Muscle layer of colon (tissue), 2 donors: Measurements from ENCODE around the gene DHRSX.
"Not testable (repeated sequence)": the region's sequence is repeated elsewhere in the genome, so short reads cannot be mapped to it uniquely, and the experiment has no call there.

ENCODE experiments used
- H3K27ac ChIP-seq: one replicate; pipeline ENCODE4 v1.7.0; 2013; ENCODE audit warnings: low read depth, mild to moderate bottlenecking, low read length, moderate library complexity
- H3K27me3 ChIP-seq, 2 donors: one replicate each; pipeline ENCODE4 v1.7.0; 2013; ENCODE audit warnings: low read length in 2 of 2, mild to moderate bottlenecking in 2 of 2; ENCODE audit not compliant: insufficient read depth in 2 of 2, control insufficient read depth in 1 of 2
- H3K36me3 ChIP-seq: one replicate; pipeline ENCODE4 v1.7.0; 2013; ENCODE audit warnings: mild to moderate bottlenecking, low read length; ENCODE audit not compliant: insufficient read depth
- H3K4me1 ChIP-seq: one replicate; pipeline ENCODE4 v1.7.0; 2013; ENCODE audit warnings: mild to moderate bottlenecking, low read length; ENCODE audit not compliant: insufficient read depth
- H3K4me3 ChIP-seq, 2 donors: one replicate each; pipeline ENCODE4 v1.7.0; 2013; ENCODE audit warnings: low read length in 2 of 2, low read depth in 1 of 2, mild to moderate bottlenecking in 1 of 2, moderate library complexity in 1 of 2
- H3K9ac ChIP-seq: one replicate; pipeline ENCODE4 v1.7.0; 2013; ENCODE audit warnings: low read length
- H3K9me3 ChIP-seq: one replicate; pipeline ENCODE4 v1.7.0; 2013; ENCODE audit warnings: mild to moderate bottlenecking, low read length
- donor health status: abdominal sarcoma.
- donor health status: Adenocarcinoma of cecum.

Gene DHRSX

GRCh38 chrX:2517055-2517454 is 16.3 kb upstream of the DHRSX start:
- no peak overlapping the region for H3K27ac ChIP-seq
- no peaks in the 10 kb centered on the region for H3K36me3 ChIP-seq
- no peak overlapping the region for H3K9ac ChIP-seq
- H3K4me1 ChIP-seq: no peaks in the 10 kb centered on the region
- H3K9me3 ChIP-seq: no peaks in the 10 kb centered on the region
- H3K27me3 ChIP-seq: no peaks in the 10 kb centered on the region
- no peak overlapping the region for H3K4me3 ChIP-seq

DNA sequence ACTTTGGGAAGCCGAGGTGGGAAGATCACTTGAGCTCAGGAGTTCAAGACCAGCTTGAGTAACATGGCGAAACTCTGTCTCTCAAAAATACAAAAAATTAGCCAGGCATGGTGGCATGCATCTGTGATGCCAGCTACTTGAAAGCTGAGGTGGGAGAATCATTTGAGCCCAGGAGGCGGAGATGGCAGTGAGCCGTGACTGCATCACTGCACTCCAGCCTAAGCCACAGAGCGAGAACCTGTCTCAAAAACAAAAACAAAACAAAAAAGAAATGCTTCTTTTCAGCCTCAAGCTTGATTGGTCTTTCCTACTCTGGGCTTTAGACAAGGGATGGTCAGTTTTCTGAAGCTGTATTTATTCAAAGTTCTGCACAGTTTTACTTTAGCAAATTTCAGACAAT is 15.8 kb upstream of the DHRSX start:
- H3K4me1 ChIP-seq: no peaks in the 10 kb centered on the region
- no peak overlapping the region for H3K4me3 ChIP-seq
- H3K27ac ChIP-seq: no peak overlapping the region
- H3K9me3 ChIP-seq: no peaks in the 10 kb centered on the region
- no peaks in the 10 kb centered on the region for H3K27me3 ChIP-seq
- no peak overlapping the region for H3K9ac ChIP-seq
- no peaks in the 10 kb centered on the region for H3K36me3 ChIP-seq

- Histone ChIP-seq H3K4me1 (no peaks in the 10 kb centered on the region), H3K27me3 (no peaks in the 10 kb centered on the region), H3K9ac (no peak overlapping the region), H3K27ac (no peak overlapping the region), H3K9me3 (no peaks in the 10 kb centered on the region), H3K36me3 (no peaks in the 10 kb centered on the region), H3K4me3 (no peak overlapping the region)
Measured at GRCh38 chrX:2514131-2514530, 13.4 kb upstream of the DHRSX start.

DNA sequence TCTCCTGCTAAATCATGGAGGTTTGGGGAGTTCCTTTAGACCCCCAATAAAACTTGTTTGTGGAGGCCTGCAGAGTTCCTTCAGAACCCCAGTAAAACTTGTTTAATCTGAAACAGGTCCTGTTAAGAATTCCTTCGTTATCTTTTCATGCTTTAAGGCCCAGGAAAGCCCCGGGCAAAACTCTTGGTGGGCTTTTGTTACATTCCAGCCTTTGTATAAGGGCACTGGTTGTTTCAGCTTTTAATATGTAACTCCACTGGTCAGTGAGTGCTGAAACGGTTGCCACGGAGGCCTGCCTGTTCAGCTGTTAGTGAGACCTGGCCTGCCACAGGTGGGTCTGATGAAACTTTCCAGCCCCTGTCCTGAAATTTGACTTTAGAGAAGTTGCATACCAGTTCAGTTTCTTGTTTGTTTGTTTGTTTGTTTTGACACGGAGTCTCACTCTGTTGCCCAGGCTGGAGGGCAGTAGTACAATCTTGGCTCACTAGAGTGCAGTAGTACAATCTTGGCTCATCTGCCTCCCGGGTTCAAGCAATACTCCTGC is 12.4 kb upstream of the DHRSX start:
- Histone ChIP-seq H3K9me3 (no peaks in the 10 kb centered on the region), H3K36me3 (no peaks in the 10 kb centered on the region), H3K4me1 (no peaks in the 10 kb centered on the region), H3K9ac (no peak overlapping the region), H3K27ac (no peak overlapping the region), H3K27me3 (no peaks in the 10 kb centered on the region), H3K4me3 (no peak overlapping the region)

GRCh38 chrX:2512501-2512900 is 11.7 kb upstream of the DHRSX start:
- no peaks in the 10 kb centered on the region for H3K4me1 ChIP-seq

DNA sequence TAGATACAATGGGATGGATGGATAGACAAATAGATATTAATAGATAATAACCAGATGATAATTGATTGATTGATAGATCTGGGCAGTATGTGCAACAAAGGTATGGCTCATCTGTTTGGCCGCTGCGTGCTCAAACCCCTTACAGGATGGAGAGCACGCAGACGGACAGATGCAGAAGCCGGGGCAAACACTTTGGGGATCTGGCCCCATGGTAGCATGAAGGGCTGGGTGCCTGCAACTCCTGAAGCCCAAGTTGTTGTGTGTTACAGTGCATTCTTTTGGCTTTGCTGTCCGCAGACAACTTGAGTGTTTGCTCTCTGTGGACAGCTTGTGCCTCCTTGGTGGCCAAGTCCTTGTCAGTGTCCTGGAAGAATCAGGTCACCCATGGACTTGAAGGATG is 10.6 kb upstream of the DHRSX start:
- no peaks in the 10 kb centered on the region for H3K36me3 ChIP-seq
- H3K4me1 ChIP-seq: no peaks in the 10 kb centered on the region
- H3K27ac ChIP-seq: no peak overlapping the region
- H3K9me3 ChIP-seq: no peaks in the 10 kb centered on the region
- H3K9ac ChIP-seq: no peak overlapping the region
- H3K27me3 ChIP-seq: no peaks in the 10 kb centered on the region
- no peak overlapping the region for H3K4me3 ChIP-seq

More at GRCh38 chrX:2512501-2512900, 11.7 kb upstream of the DHRSX start:
- Histone ChIP-seq H3K27me3 (no peaks in the 10 kb centered on the region), H3K9me3 (no peaks in the 10 kb centered on the region), H3K9ac (no peak overlapping the region), H3K36me3 (no peaks in the 10 kb centered on the region), H3K4me3 (no peak overlapping the region), H3K27ac (no peak overlapping the region)

DNA sequence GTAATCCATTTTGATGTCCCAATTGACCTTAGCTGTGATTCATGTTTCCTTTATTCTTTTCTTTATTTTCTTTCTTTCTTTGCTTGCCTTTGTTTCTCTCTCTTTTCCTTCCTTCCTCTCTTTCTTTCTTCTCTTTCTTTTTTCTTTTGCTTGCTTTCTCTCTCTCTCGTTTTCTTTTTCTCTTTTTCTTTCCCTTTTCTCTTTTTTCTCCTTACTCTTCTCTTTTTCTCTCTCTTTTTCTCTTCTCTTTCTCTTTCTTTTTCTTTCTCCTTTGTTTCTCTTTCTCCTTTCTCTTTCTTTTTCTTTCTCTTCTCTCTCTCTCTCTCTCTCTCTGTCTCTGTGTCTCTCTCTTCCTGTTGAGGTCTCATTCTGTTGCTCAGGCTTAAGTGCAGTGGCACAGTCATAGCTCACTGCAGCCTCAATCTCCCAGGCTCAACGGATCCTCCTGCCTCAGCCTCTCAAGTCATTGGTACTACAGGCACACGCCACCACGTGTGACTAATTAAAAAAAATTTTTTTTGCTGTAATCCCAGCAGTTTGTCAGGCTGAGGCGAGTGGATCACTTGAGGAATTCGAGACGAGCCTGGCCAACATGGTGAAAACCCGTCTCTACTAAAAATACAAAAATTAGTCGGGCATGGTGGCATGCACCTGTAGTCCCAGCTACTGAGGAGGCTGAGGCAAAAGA is 8.0 kb upstream of the DHRSX start:
- no peak overlapping the region for H3K4me3 ChIP-seq
- H3K27me3 ChIP-seq: no peaks in the 10 kb centered on the region
- no peaks in the 10 kb centered on the region for H3K4me1 ChIP-seq
- H3K9ac ChIP-seq: no peak overlapping the region
- no peak overlapping the region for H3K27ac ChIP-seq
- H3K36me3 ChIP-seq: no peaks in the 10 kb centered on the region
- H3K9me3 ChIP-seq: no peaks in the 10 kb centered on the region

DNA sequence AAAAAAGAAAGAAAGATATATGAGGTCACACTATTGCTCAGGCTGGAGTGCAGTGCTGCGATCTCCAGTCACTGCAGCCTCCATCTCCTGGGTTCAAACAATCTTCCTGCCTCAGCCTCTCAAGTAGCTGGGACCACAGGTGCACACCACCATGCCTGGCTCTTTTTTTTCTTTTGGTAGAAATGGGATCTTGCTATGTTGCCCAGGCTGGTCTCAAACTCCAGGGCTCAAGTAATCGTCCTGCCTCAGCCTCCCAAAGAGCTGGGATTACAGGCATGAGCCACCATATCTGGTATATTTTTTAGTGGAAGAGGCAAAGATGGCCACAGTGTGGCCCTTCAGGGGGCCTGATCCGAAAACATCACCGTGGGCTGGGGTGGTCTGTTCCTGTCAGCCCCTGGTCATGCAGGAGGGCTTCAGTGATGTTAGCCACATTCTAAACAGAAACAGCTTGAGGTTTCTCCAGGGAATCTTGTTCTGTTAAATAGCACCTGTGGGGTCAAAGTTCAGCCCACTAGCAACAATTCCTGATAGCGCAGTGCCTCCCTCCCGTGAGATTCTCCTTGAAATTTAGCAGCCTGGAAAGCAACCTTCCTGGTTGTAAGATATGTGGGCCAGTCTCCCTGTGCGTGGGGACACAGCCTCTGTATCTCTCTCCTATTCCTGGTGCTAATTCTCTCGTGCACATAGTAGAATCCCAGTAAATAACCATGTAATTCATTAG is 7.3 kb upstream of the DHRSX start:
- Histone ChIP-seq H3K9me3 (no peaks in the 10 kb centered on the region), H3K27ac (no peak overlapping the region), H3K4me3 (no peak overlapping the region), H3K36me3 (no peaks in the 10 kb centered on the region), H3K4me1 (no peaks in the 10 kb centered on the region), H3K27me3 (no peaks in the 10 kb centered on the region), H3K9ac (no peak overlapping the region)

- Histone ChIP-seq H3K27me3 (no peaks in the 10 kb centered on the region), H3K27ac (no peak overlapping the region), H3K36me3 (no peaks in the 10 kb centered on the region), H3K4me3 (no peak overlapping the region), H3K4me1 (no peaks in the 10 kb centered on the region), H3K9me3 (no peaks in the 10 kb centered on the region), H3K9ac (no peak overlapping the region)
Measured at GRCh38 chrX:2507196-2507595, 6.4 kb upstream of the DHRSX start.

GRCh38 chrX:2505341-2505740 is 4.6 kb upstream of the DHRSX start:
- H3K9me3 ChIP-seq, H3K4me3 ChIP-seq, H3K36me3 ChIP-seq, H3K9ac ChIP-seq, H3K27me3 ChIP-seq, H3K4me1 ChIP-seq, H3K27ac ChIP-seq: not testable (repeated sequence)

DNA sequence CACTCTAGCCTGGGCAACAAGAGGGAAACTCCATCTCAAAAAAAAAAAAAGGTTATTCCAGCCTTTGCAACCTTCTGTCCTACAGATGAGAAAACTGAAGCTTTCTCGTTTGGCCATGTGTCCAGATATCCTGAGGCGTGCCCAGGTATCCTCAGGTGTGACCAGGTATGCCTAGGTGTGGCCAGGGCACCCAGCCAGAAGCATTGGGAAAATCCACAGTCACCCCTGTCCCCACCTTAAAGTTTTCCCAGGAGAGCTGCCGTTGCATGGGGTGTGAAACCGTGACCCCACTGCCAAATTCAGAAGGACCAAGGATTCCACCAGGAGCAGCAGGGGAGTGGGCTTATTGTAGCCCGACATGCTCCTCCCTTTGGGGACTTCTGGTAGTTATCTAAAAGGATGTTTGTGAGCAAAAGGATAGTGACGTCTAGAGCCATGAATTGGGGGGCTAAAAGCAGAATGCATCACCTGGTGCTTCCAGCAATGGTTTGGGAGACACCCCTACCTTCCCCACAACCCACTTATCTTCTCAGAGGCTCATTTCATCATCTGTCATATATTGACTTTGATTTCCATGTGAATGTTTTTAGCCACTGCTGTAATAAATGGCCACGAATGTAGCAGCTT is 4.0 kb upstream of the DHRSX start:
- no peaks in the 10 kb centered on the region for H3K9me3 ChIP-seq
- H3K27ac ChIP-seq: no peak overlapping the region
- no peak overlapping the region for H3K9ac ChIP-seq
- no peaks in the 10 kb centered on the region for H3K36me3 ChIP-seq
- no peaks in the 10 kb centered on the region for H3K27me3 ChIP-seq
- no peak overlapping the region for H3K4me3 ChIP-seq
- no peaks in the 10 kb centered on the region for H3K4me1 ChIP-seq
